ENCODE measurements around the gene EDN1.

Gene EDN1

DNA sequence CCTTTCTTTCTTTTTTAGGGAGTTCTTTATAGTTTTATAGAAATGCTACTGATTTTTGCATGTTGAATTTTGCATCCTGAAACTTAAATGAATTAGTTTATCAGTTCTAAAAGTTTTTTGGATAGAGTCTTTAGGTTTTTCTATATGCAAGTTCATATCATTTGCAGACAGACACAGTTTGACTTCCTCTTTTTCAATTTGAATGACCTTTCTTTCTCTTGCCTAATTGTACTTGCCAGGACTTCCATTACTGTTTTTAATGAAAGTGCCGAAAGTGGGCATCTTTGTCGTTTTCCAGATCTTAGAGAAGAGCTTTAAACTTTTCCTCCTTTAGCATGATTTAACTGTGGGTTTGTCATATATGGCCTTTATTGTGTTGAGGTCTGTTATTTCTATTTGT lies 21.1 kb upstream of the EDN1 start:
- no peak for DNase-seq (ENCODE audit: low read depth)
- H3K4me3 ChIP-seq (replicated peaks; ENCODE audit: low read depth, low read length) = no peak overlapping the region
- TF ChIP-seq CTCF (IDR thresholded peaks at IDR 0.05; ENCODE audit: low read length, missing control alignments) = no peak

DNA sequence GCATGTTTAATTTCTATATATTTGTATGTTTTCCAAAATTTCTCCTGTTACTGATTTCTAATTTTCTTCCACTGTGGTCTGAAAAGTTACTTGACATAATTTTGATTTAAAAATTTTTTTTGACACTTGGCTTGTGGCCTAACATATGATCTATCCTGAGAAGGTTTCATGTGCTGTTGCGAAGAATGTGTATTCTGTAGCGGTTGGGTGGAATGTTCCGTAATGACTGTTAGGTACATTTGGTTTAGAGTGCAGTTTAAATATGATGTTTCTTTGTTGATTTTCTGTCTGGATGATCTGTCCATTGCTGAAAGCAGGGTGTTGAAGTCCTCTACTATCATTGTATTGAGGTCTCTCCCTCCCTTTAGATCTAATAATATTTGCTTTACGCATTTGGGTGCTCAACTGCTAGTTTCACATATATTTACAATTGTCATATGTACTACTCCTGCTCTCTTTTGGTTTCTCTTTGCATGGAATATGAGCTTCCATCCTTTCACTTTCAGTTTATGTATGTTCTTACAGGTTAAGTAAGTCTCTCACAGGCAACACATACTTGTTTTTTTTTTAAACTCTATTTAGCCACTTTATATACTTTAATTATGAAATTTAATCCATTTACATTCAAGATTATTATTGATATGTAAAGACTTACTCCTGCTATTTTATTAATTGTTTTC lies 19.5 kb upstream of the EDN1 start:
- no peak for DNase-seq (ENCODE audit: low read depth)
- no peak for TF ChIP-seq CTCF (IDR thresholded peaks at IDR 0.05; ENCODE audit: low read length, missing control alignments)
- no peak overlapping the region for H3K4me3 ChIP-seq (replicated peaks; ENCODE audit: low read depth, low read length)

DNA sequence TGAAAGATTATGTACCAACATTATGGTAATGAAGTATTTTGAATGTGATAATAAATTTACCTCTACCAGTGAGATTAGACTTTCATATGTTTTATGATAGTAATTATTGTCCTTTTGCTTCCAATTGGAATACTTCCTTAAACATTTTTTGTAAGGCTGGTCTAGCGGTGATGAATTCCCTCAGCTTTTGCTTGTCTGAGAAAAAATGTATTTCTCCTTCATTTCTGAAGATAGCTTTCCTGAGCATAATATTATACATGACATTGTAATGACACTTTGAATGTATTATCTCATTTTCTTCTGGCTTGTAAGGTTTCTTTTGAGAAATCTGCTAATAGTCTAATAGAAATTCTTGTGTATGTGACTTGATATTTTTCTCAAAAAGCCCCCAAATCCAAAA lies 18.6 kb upstream of the EDN1 start:
- no peak for DNase-seq (ENCODE audit: low read depth)
- TF ChIP-seq CTCF (IDR thresholded peaks at IDR 0.05; ENCODE audit: low read length, missing control alignments) = no peak
- H3K4me3 ChIP-seq (replicated peaks; ENCODE audit: low read depth, low read length) = no peak overlapping the region

DNA sequence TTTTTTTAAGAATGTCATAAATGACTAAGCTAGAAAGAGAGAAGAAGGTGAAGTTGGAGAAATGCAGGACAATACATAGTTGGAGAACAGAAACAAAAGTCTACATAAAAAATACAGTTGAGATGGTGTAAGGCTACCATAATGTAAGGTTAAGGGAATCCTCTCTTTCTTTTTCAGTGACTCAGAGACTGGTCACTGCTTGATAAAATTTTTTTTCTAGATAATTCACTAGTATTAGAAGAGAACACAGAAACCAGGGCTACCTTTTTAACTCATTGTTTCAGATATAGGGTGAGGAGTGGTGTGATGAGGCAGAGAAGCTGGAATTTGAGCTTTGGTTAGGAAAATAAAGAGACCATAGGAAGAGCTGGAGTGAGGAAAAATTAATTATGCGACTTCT lies 18.2 kb upstream of the EDN1 start:
- DNase-seq (ENCODE audit: low read depth) = no peak
- no peak overlapping the region for H3K4me3 ChIP-seq (replicated peaks; ENCODE audit: low read depth, low read length)
- no peak for TF ChIP-seq CTCF (IDR thresholded peaks at IDR 0.05; ENCODE audit: low read length, missing control alignments)

- no peak for TF ChIP-seq CTCF (IDR thresholded peaks at IDR 0.05; ENCODE audit: low read length, missing control alignments)
- no peak for DNase-seq (ENCODE audit: low read depth)
- no peak overlapping the region for H3K4me3 ChIP-seq (replicated peaks; ENCODE audit: low read depth, low read length)
These were observed 15.1 kb upstream of the EDN1 start for GRCh38 chr6:12275107-12275506.

DNA sequence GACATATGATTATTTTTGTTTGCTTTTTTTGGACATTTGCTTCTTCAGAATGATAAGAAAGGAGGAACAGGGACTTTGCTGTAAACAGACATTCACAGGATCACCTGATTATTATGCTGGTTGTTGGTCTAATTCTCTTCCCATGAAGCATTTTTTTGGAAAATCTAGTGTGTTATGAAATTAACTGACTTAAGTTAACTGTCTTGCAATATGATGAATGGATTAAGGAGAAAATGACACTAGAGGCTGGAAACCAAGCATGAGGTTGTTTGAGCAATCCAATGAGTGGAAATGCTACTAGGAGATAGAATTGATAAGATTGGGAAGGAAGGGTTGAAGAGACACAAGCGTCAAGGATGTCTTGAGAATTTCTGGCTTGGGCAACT lies 13.2 kb upstream of the EDN1 start:
- H3K4me3 ChIP-seq (replicated peaks; ENCODE audit: low read depth, low read length) = no peak overlapping the region
- no peak for DNase-seq (ENCODE audit: low read depth)
- TF ChIP-seq CTCF (IDR thresholded peaks at IDR 0.05; ENCODE audit: low read length, missing control alignments) = no peak

GRCh38 chr6:12277386-12277785 lies 12.8 kb upstream of the EDN1 start:
- TF ChIP-seq CTCF (IDR thresholded peaks at IDR 0.05; ENCODE audit: low read length, missing control alignments) = no peak
- no peak for DNase-seq (ENCODE audit: low read depth)
- H3K4me3 ChIP-seq (replicated peaks; ENCODE audit: low read depth, low read length) = no peak overlapping the region

Data from fibroblast of pulmonary artery (primary cell).